MV-4-11 (cell line): Measurements from ENCODE around the gene OCEL1.

Source experiments
- DNase-seq: peaks from one replicate; lab custom pipeline; 2025; lab: John Stamatoyannopoulos, UW

Gene OCEL1

GRCh38 chr19:17240062-17240752 is 14.2 kb downstream of the OCEL1 start:
- DNase-seq, result no peak

GRCh38 chr19:17240826-17241399 is 14.9 kb downstream of the OCEL1 start:
- DNase-seq, result no peak

- DNase-seq, result no peak
Measured at GRCh38 chr19:17242431-17243208, 16.6 kb downstream of the OCEL1 start.

GRCh38 chr19:17243211-17243829 is 17.3 kb downstream of the OCEL1 start:
- DNase-seq, result no peak

GRCh38 chr19:17243830-17244617 is 18.0 kb downstream of the OCEL1 start:
- no peak for DNase-seq

- no peak for DNase-seq
Measured at GRCh38 chr19:17244618-17245534, 18.9 kb downstream of the OCEL1 start.

GRCh38 chr19:17245535-17245984 is 19.5 kb downstream of the OCEL1 start, which contains the start of gene NR2F6:
Gene NR2F6 (minus strand): TSS chr19:17245919. CDS start chr19:17245220, 699 bp downstream.
- DNase-seq, result no peak

- peak; percentile 70 for DNase-seq
Measured at GRCh38 chr19:17246681-17247425, 20.8 kb downstream of the OCEL1 start.

GRCh38 chr19:17248011-17248776 is 22.2 kb downstream of the OCEL1 start:
- DNase-seq, result no peak

- no peak for DNase-seq
Measured at GRCh38 chr19:17249887-17250548, 24.0 kb downstream of the OCEL1 start.

GRCh38 chr19:17254636-17255035 is 28.6 kb downstream of the OCEL1 start:
- DNase-seq, result no peak

- DNase-seq, result no peak
Measured at GRCh38 chr19:17255150-17255621, 29.2 kb downstream of the OCEL1 start.

GRCh38 chr19:17256130-17256529 is 30.1 kb downstream of the OCEL1 start:
- DNase-seq, result no peak

- DNase-seq, result no peak
Measured at GRCh38 chr19:17259118-17259780, 33.2 kb downstream of the OCEL1 start.

GRCh38 chr19:17259934-17260333 is 33.9 kb downstream of the OCEL1 start:
- DNase-seq, result no peak

GRCh38 chr19:17260842-17261325 is 34.9 kb downstream of the OCEL1 start:
- peak; percentile 81 for DNase-seq

GRCh38 chr19:17262557-17262956 is 36.5 kb downstream of the OCEL1 start:
- no peak for DNase-seq
